Measurements from ENCODE around the gene ANKRD44.

ANKRD44 gene

DNA sequence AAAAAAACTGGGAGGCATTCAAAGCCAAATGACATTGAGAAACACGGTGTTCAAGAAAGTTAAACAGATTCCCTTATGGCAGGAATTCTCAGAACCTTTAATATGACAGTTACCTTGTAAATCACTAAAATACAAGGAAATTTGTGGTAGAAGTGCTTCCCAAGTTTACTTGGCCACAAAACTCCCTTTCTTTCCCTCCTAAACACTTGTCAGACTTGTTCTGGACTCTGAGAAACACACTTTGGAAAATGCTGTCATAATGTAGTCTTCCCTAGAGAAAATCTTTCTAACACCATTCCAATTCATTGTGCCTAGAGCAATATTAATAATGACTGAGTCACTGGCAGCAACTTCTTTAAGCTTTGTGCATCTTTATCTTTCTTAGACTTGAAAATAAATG, 140.4 kb downstream of the ANKRD44 start:
- DNase-seq, result no peak

GRCh38 chr2:197168705-197169104, 141.9 kb downstream of the ANKRD44 start:
- peak; percentile 53 for DNase-seq

GRCh38 chr2:197167608-197168314, 142.8 kb downstream of the ANKRD44 start:
- DNase-seq, result no peak

- DNase-seq, result no peak
Observed at GRCh38 chr2:197165020-197165419, 145.6 kb downstream of the ANKRD44 start.

- DNase-seq, result no peak
Observed at GRCh38 chr2:197164141-197164754, 146.3 kb downstream of the ANKRD44 start.

DNA sequence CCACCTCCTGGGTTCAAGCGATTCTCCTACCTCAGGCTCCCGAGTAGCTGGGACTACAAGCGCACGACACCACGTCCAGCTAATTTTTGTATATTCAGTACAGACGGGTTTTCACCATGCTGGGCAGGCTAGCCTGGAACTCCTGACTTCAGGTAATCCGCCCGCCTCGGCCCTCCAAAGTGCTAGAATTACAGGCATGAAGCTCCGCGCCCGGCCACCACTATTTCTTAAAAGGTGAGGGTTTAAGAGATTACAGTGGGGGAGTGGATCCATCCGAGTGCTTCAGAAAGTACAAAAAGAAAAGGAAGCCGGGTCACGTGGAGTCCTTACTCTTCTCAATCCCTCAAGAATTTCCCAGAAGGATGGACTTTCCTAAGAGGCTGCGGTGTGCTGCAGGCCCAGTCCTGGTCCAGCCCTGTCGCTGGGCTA, 146.9 kb downstream of the ANKRD44 start:
- no peak for DNase-seq

- no peak for DNase-seq
Observed at GRCh38 chr2:197161774-197162173, 148.8 kb downstream of the ANKRD44 start.

DNA sequence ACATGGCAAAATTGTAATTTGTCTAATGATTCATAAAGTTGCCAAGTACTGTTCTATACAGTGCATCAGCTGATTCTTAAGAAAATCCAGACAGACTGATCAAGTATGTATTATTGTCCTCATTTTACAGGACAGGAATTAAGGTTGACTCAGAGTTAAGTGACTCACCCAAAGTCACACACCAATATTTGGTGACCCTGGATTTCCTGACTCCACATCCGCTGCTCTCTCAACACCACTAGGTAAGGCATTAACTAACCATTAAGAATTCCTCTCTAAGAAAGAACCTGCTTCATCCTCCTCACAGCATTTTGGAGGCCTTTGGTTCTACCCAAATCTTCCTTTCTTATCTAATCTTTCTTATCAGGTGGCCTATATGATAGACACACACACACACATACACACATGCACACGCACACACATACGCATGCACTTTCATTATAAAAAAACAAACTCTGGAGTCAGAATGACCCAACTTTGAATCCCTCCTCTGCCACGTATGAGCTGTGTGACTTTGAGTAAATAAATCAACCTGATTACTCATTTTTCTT, 150.8 kb downstream of the ANKRD44 start:
- DNase-seq, result no peak

DNA sequence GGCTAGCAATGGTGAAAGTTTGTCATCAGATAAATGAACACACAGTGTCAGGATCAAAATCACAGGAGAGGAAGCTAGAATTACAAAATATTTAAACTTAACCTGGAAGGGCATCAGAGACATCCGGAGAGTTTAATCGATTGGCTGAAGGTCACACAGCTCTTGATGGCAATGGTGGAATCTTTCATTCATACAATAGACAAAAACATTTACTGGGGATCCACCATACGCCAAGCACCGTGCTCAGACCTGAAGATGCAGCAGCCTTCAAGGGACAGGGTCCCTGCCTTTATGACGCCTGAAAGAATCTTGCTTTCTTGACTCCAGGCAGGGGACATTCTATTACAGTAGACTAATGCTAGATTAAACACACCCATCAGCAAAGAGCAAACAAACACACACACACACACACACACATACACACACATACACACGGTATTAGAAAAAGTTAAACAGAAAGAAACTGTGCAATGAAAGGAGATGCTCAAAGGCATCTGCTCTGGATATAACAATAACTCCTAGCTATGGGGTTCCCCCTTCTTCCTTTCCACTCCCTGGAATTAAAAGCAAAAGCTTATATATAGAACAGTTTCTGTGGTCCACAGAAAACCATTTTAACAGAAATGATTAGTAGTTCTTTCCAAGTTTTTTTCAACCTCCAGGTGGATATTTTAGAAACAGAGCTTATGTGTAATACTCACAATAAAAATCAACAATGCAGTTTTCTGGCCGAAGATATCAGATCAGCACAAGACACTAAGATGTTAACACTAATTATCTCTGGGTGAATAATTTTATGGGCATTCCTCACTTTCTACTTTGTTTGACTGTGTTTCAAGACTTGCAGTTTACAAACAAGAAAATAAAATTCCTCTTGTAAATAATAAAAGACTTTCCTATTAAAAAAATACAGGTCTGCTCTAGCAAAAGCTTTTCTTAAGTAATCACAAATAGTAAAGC, 151.7 kb downstream of the ANKRD44 start:
- DNase-seq, result no peak

GRCh38 chr2:197157879-197158537, 152.6 kb downstream of the ANKRD44 start:
- no peak for DNase-seq

- no peak for DNase-seq
Observed at GRCh38 chr2:197156771-197157170, 153.8 kb downstream of the ANKRD44 start.

DNA sequence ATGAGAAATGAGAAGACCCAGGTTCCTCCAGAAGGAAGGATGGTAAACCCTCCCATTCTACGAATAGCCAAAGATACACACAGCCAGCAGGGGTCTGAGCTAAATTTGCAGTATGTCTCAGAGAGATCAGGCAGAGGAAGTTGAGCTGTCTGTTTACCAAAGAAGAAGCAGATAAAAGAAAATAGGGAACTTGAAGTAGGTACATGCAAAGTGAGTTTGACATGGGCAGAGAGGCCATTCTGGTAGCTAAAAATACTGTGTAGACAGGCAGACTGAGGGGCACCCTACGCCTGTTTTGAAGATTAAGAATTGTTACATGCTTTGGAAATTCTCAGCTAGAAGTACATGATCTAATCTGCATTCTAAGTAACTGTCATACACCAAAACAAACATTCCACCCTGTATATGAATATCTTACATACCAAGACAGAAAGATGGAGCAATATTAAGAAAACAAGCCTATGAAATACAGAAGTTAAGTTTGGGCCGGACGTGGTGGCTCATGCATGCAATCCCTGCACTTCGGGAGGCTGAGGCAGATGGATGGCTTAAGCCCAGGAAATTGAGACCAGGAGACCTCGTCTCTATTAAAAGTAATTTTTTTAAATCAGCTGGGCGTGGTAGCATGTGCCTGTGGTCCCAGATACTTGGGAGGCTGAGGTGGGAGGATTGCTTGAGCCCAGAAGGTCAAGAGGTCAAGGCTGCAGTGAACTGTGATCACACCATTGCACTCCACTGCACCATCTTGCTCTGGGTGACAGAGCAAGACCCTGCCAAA, 157.9 kb downstream of the ANKRD44 start:
- no peak for DNase-seq

DNA sequence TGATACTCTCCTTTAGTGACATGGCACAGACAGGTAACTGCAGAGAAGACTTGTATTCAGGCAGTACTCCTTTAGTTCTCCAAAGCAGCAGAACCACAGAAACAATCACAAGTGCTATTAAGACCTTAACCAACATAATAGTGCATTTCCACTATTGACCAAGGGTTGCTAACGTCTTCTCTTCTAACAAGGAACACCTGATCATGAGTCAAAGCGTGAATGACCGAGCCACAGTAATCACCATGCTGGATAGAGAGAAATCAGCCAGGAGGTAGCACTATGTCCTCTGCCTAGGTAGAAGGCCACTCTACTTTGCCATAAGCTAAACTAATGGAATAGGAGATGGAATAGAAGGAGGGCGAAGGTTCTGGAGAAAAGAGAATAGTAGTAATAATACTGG, 161.0 kb downstream of the ANKRD44 start:
- no peak for DNase-seq

GRCh38 chr2:197148401-197148800, 162.2 kb downstream of the ANKRD44 start:
- DNase-seq, result no peak

GRCh38 chr2:197147942-197148341, 162.6 kb downstream of the ANKRD44 start:
- no peak for DNase-seq

DNA sequence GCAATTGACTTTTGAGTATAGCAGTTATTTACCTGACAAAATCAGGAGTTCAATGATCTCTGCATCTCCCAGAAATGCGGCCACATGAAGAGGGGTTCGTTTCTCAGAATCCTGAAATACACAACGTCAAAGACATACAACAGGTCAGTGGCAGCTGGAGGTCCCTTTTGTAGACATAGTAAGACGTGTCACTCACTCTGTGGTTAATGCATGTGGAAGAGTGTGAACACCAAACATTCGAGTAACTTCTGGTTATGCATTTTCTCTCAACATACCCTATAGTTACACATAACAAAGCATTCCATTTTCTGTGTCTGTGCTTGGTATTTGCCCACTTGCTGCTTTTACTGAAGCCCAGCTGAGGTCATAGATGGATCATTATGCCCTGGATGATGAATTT, 163.6 kb downstream of the ANKRD44 start:
- DNase-seq, result no peak

DNA sequence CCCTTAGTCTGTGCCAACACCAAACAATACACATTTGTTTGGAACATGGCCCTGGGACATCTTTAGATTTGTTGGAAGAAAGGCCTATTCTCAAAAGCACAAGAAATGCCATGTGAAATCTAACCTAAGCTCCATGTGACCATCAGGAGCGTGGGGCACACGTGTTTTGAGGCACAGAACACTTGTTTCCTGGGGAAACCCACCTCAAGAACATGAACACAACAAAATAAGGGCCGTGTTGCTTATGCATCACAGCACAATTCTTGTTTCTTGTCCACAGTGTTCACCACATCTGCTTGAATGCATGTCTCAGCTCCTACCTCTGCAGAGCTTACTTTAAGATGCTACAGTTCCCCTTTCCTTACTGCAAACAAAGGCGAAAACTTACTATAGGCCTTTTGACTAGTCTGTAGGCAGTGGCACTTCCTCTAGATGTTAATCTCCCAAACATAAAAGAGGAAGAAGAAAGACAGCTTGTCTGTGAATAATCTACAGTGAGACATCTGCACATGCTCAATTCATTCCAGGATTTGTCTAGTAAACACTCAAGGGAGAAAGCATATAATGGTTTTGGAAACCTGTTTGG, 165.0 kb downstream of the ANKRD44 start:
- no peak for DNase-seq

GRCh38 chr2:197144183-197144582, 166.4 kb downstream of the ANKRD44 start:
- no peak for DNase-seq

GRCh38 chr2:197141702-197142473, 168.7 kb downstream of the ANKRD44 start:
- DNase-seq, result no peak

GRCh38 chr2:197140045-197140444, 170.5 kb downstream of the ANKRD44 start:
- DNase-seq, result no peak

DNA sequence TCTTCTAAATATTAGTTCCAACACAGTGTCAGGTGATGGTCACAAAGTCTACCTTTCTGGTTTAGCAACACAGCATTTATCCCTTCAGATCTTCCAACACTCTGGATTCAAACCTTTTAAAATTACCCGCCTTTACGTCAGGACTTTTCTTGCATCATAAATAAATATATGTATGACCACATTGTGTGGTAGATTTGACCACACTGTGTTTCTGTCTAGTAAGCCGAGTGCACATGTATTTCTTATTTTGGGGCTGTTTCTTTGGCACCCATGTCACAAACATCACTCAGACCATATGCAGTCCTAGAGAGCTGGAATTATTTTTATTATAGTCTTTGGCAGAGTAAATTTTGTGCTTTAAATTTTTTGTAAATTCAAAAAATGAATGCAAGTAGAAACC, 172.1 kb downstream of the ANKRD44 start:
- no peak for DNase-seq

Measured in activated CD4-positive, alpha-beta T cell treated with anti-CD3 and anti-CD28 coated beads for 1 hour (primary cell).